AG08396 (cell line): Measurements from ENCODE around the gene KLK7.

Experiments
- DNase-seq: peaks from one replicate; pipeline ENCODE4 v3.0.0; 2012; ENCODE audit warnings: low spot score, mixed read lengths

Gene KLK7

DNA sequence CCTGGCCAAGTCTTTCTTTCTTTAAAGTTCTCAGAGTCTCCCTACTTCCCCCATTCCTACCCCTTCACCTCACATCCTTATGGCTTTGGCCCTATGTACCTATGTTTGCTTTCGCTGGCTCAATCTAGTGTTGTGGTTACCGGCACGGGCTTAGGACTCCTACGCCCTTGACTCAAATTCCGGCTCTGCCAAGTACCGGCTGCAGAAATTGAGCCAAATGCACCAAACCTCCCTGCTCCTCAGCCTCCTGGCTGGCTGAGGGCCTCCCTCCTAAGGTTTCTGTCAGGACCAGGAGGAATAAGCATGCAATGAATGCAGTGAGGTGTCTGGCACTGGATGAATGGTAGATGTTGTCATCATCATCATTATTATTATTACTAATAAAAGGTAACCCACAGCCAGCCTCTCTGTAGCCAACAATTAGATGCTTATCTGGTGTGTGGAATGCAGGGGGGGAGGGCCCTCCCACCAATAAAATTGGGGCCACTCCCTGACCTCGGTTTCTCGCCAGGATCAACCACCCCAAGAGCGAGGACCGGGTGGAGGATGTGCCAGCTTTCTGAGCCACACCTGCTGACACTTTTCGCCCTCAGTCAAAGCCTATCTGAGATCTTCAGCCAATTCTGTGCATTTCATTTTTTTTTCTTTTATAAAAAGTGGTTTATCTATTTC, 51.6 kb downstream of the KLK7 start:
- DNase-seq: no peak

DNA sequence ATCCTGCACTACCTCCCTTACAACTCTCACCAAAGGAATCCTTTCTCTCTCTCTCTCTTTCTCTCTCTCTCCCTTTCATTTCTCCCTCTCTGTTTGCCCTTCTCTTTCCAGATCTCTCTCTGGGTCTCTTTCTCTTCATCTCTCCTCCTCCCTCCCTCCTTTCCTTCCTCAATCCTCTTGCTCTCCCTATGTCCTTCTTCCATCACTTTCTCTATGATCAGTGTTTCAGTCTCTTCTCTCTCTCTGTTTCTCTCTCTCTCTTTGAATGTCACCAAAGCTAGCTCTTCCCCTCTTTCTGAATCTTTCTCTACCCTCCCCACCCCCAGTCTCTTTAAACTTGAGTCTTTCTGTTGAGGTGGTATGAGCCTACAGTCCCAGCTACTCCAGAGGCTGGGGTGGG, 52.7 kb downstream of the KLK7 start:
- DNase-seq: no peak

DNA sequence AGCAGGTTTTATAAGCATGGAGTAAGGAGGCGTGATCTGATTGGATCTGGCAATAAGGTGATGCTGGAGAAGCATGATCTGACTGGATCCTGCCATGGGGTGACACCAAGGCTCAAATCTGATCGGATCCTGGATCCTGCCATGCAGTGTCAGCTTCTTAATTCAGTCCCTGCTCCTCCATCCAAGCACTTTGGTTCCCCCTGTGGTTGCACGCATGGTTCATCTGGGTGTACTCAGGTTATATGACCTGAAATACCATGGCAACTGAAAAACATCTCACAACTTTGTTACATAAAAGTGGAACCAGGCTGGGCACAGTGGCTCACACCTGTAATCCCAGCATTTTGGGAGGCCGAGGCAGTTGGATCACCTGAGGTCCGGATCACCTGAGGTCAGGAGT, 54.9 kb downstream of the KLK7 start:
- DNase-seq: no peak
